GM18502 (cell line): ENCODE measurements around the gene ARHGDIG.
"Not testable (repeated sequence)": the region's sequence is repeated elsewhere in the genome, so short reads cannot be mapped to it uniquely, and the experiment has no call there.

Experiments
- ATAC-seq: cut with Tn5 transposase; IDR thresholded peaks from one replicate; pipeline ENCODE4 v1.9.1; 2021; ENCODE audit warnings: mild to moderate bottlenecking; ENCODE audit not compliant: unreplicated experiment, poor library complexity

Gene ARHGDIG

GRCh38 chr16:280552-280951 is at the start of gene ARHGDIG:
ARHGDIG (plus strand) TSS chr16:280591; CDS start chr16:280681, 90 bp downstream.
- no peak for ATAC-seq

- no peak for ATAC-seq
Measured at GRCh38 chr16:230949-231348, 49.4 kb upstream of the ARHGDIG start.

GRCh38 chr16:234468-235305 is 45.7 kb upstream of the ARHGDIG start, which contains the start of gene FAM234A:
FAM234A (plus strand) TSS chr16:234821; CDS start chr16:254414, 19,593 bp downstream.
- peak; percentile 82 for ATAC-seq

GRCh38 chr16:239948-240277 is 40.5 kb upstream of the ARHGDIG start:
- no peak for ATAC-seq

- ATAC-seq: no peak
Measured at GRCh38 chr16:240559-240958, 39.8 kb upstream of the ARHGDIG start.

GRCh38 chr16:242281-242680 is 38.1 kb upstream of the ARHGDIG start:
- ATAC-seq: no peak

GRCh38 chr16:243348-243747 is 37.0 kb upstream of the ARHGDIG start:
- no peak for ATAC-seq

GRCh38 chr16:245105-245504 is 35.3 kb upstream of the ARHGDIG start:
- ATAC-seq: no peak

- no peak for ATAC-seq
Measured at GRCh38 chr16:247027-247426, 33.4 kb upstream of the ARHGDIG start.

- ATAC-seq: no peak
Measured at GRCh38 chr16:249431-249830, 31.0 kb upstream of the ARHGDIG start.

GRCh38 chr16:252366-253337 is 27.7 kb upstream of the ARHGDIG start:
- peak; percentile 48 for ATAC-seq

- no peak for ATAC-seq
Measured at GRCh38 chr16:253833-254232, 26.6 kb upstream of the ARHGDIG start.

GRCh38 chr16:254461-254860 is 25.9 kb upstream of the ARHGDIG start:
- no peak for ATAC-seq

- no peak for ATAC-seq
Measured at GRCh38 chr16:255183-255582, 25.2 kb upstream of the ARHGDIG start.

GRCh38 chr16:258091-258490 is 22.3 kb upstream of the ARHGDIG start:
- ATAC-seq: not testable (repeated sequence)

GRCh38 chr16:259226-259625 is 21.2 kb upstream of the ARHGDIG start:
- ATAC-seq: no peak

- no peak for ATAC-seq
Measured at GRCh38 chr16:259814-260253, 20.6 kb upstream of the ARHGDIG start.

- no peak for ATAC-seq
Measured at GRCh38 chr16:260326-260725, 20.1 kb upstream of the ARHGDIG start.

- ATAC-seq: no peak
Measured at GRCh38 chr16:261031-261691, 19.2 kb upstream of the ARHGDIG start.

- ATAC-seq: no peak
Measured at GRCh38 chr16:262121-262745, 18.2 kb upstream of the ARHGDIG start.
